ENCODE data around the gene CTSL. TPM values are rescaled to one million over a fixed set of nuclear protein-coding genes. Genes with fewer than 3 reads are reported as not detected.

The CTSL gene
- total and polyA plus RNA-seq, 2 experiments from 2014 or later = 34.5 to 35.3 TPM

DNA sequence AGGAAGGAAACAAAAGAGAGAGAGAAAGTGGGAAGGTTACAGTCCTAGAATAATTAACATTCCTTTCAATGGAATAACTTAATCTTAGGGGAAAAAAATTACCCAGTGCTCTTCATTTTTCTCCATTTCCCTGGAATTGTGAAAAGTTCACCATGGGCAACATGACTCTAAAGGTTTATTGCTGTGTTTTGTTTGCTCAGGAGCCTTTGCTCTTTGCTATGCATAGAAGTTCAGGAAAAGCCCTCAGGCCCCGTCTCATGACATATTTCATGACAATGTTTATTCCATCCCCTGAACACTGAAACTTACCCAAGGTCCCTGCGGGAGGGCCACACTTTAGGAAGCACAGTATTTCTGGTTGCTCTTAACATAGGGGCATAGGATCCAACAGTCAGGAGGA, 9.8 kb upstream of the CTSL start:
- Mint-ChIP-seq H3K9me3 (no peaks in the 10 kb centered on the region), H3K36me3 (ENCODE audit: low read depth) (no peaks in the 10 kb centered on the region), H3K27me3 (ENCODE audit: insufficient read depth, low read depth, poor library complexity) (peaks cover 9% of the 10 kb centered on the region), H3K4me3 (no peak overlapping the region), H3K4me1 (no peaks in the 10 kb centered on the region), H3K27ac (no peak overlapping the region)
- Histone ChIP-seq H3K27ac (ENCODE audit: low read depth) (no peak overlapping the region), H3K4me1 (ENCODE audit: insufficient read depth) (no peaks in the 10 kb centered on the region), H3K4me2 (no peak overlapping the region), H2AFZ (no peak overlapping the region), H3K27me3 (ENCODE audit: insufficient read depth) (no peaks in the 10 kb centered on the region), H4K20me1 (replicated peaks; ENCODE audit: insufficient read depth) (no peaks in the 10 kb centered on the region; the same call in 1 of the 2 replicates), H3K4me3 (no peak overlapping the region), H3K9me2 (ENCODE audit: insufficient read depth) (no peaks in the 10 kb centered on the region), H3K36me3 (ENCODE audit: insufficient read depth) (no peaks in the 10 kb centered on the region), H3K79me2 (replicated peaks; ENCODE audit: insufficient read depth) (no peaks in the 10 kb centered on the region), H3F3A (replicated peaks; ENCODE audit: low read depth) (peaks cover 4% of the 10 kb centered on the region; the same call in 1 of the 2 replicates)
- DNase-seq (ENCODE audit: low spot score) = no peak
- no peak for TF ChIP-seq EZH2phosphoT487 (IDR thresholded peaks at IDR 0.05; ENCODE audit: unreplicated experiment)
- no peak for TF ChIP-seq CREB1 (CRISPR knock-in tag; IDR thresholded peaks at IDR 0.05; ENCODE audit: low read depth)
- ATAC-seq = no peak

GRCh38 chr9:87717456-87717855, 8.5 kb upstream of the CTSL start:
- H3K4me3 ChIP-seq = no peak overlapping the region
- H3K36me3 ChIP-seq (ENCODE audit: insufficient read depth) = no peaks in the 10 kb centered on the region
- H4K20me1 ChIP-seq (replicated peaks; ENCODE audit: insufficient read depth) = no peaks in the 10 kb centered on the region
- H3K79me2 ChIP-seq (replicated peaks; ENCODE audit: insufficient read depth) = no peaks in the 10 kb centered on the region
- H3K27me3 ChIP-seq (ENCODE audit: insufficient read depth) = no peaks in the 10 kb centered on the region
- ATAC-seq (no peak), DNase-seq (ENCODE audit: low spot score) (no peak)
- H3K27ac Mint-ChIP-seq = no peak overlapping the region
- H3K4me1 ChIP-seq (ENCODE audit: insufficient read depth) = no peaks in the 10 kb centered on the region
- H3F3A ChIP-seq (replicated peaks; ENCODE audit: low read depth) = no peaks in the 10 kb centered on the region; the same call in 1 of the 2 replicates
- no peak overlapping the region for H3K4me2 ChIP-seq
- H2AFZ ChIP-seq = no peak overlapping the region
- no peak overlapping the region for H3K27ac ChIP-seq (ENCODE audit: low read depth)
- peaks cover 2% of the 10 kb centered on the region; the same call in 1 of the 2 replicates for H3K9me2 ChIP-seq (ENCODE audit: insufficient read depth)
- H3K4me3 Mint-ChIP-seq = no peak overlapping the region
- H3K27me3 Mint-ChIP-seq (ENCODE audit: insufficient read depth, low read depth, poor library complexity) = peaks cover 11% of the 10 kb centered on the region
- H3K4me1 Mint-ChIP-seq = no peaks in the 10 kb centered on the region
- no peaks in the 10 kb centered on the region for H3K36me3 Mint-ChIP-seq (ENCODE audit: low read depth)
- H3K9me3 Mint-ChIP-seq = no peaks in the 10 kb centered on the region
- no peak for TF ChIP-seq JUNB (IDR thresholded peaks at IDR 0.05; ENCODE audit: unreplicated experiment)
- TF ChIP-seq CREB1 (CRISPR knock-in tag; IDR thresholded peaks at IDR 0.05; ENCODE audit: low read depth) = no peak
- TF ChIP-seq ZNF462 (CRISPR knock-in tag; IDR thresholded peaks at IDR 0.05) = no peak
- no peak for TF ChIP-seq CTCF (conservative IDR thresholded peaks at IDR 0.05; ENCODE audit: low read depth in 2 of 2)
- no peak for TF ChIP-seq REST (IDR thresholded peaks at IDR 0.05; ENCODE audit: unreplicated experiment)
- no peak for TF ChIP-seq EZH2 (IDR thresholded peaks at IDR 0.05; ENCODE audit: low read depth, unreplicated experiment)
- TF ChIP-seq ZNF114 (CRISPR knock-in tag; IDR thresholded peaks at IDR 0.05) = no peak
- no peak for TF ChIP-seq POLR2AphosphoS5 (IDR thresholded peaks at IDR 0.05; ENCODE audit: low read depth)
- TF ChIP-seq ZNF331 (CRISPR knock-in tag; IDR thresholded peaks at IDR 0.05; ENCODE audit: low read depth) = no peak
- TF ChIP-seq STAT1 (IDR thresholded peaks at IDR 0.05; ENCODE audit: unreplicated experiment) = no peak
